Measurements from ENCODE around the gene PFKFB4.

PFKFB4 gene

GRCh38 chr3:48584836-48585235 lies 28.2 kb upstream of the PFKFB4 start:
- DNase-seq (ENCODE audit: low read depth in 2 of 2) = no peak

GRCh38 chr3:48581621-48582481 lies 25.2 kb upstream of the PFKFB4 start:
- DNase-seq (ENCODE audit: low read depth in 2 of 2) = no peak

GRCh38 chr3:48576647-48577046 lies 20.0 kb upstream of the PFKFB4 start:
- no peak for DNase-seq (ENCODE audit: low read depth in 2 of 2)

GRCh38 chr3:48575366-48575765 lies 18.8 kb upstream of the PFKFB4 start:
- DNase-seq (ENCODE audit: low read depth in 2 of 2) = no peak

GRCh38 chr3:48573973-48574585 lies 17.5 kb upstream of the PFKFB4 start:
- no peak for DNase-seq (ENCODE audit: low read depth in 2 of 2)

GRCh38 chr3:48572517-48572916 lies 15.9 kb upstream of the PFKFB4 start:
- no peak for DNase-seq (ENCODE audit: low read depth in 2 of 2)

GRCh38 chr3:48571938-48572337 lies 15.3 kb upstream of the PFKFB4 start:
- no peak for DNase-seq (ENCODE audit: low read depth in 2 of 2)

- no peak for DNase-seq (ENCODE audit: low read depth in 2 of 2)
Observed at GRCh38 chr3:48569808-48570450, 13.3 kb upstream of the PFKFB4 start.

GRCh38 chr3:48569400-48569799 lies 12.8 kb upstream of the PFKFB4 start:
- DNase-seq (ENCODE audit: low read depth in 2 of 2) = no peak

GRCh38 chr3:48568476-48568875 lies 11.9 kb upstream of the PFKFB4 start:
- DNase-seq (ENCODE audit: low read depth in 2 of 2) = no peak

- no peak for DNase-seq (ENCODE audit: low read depth in 2 of 2)
Observed at GRCh38 chr3:48567500-48567899, 10.9 kb upstream of the PFKFB4 start.

GRCh38 chr3:48567090-48567489 lies 10.5 kb upstream of the PFKFB4 start:
- no peak for DNase-seq (ENCODE audit: low read depth in 2 of 2)

- DNase-seq (ENCODE audit: low read depth in 2 of 2) = no peak
Observed at GRCh38 chr3:48566401-48566760, 9.8 kb upstream of the PFKFB4 start.

GRCh38 chr3:48565591-48566400 lies 9.2 kb upstream of the PFKFB4 start:
- DNase-seq (ENCODE audit: low read depth in 2 of 2) = no peak

- no peak for DNase-seq (ENCODE audit: low read depth in 2 of 2)
Observed at GRCh38 chr3:48565186-48565585, 8.6 kb upstream of the PFKFB4 start.

GRCh38 chr3:48564667-48565066 lies 8.1 kb upstream of the PFKFB4 start:
- no peak for DNase-seq (ENCODE audit: low read depth in 2 of 2)

- no peak for DNase-seq (ENCODE audit: low read depth in 2 of 2)
Observed at GRCh38 chr3:48564022-48564421, 7.4 kb upstream of the PFKFB4 start.

GRCh38 chr3:48563382-48563918 lies 6.8 kb upstream of the PFKFB4 start, which contains the start of gene UCN2:
Gene UCN2, minus strand, starts transcription at chr3:48563781. Its CDS starts 657 bp downstream, at chr3:48563124.
- no peak for DNase-seq (ENCODE audit: low read depth in 2 of 2)

GRCh38 chr3:48562367-48563095 lies 5.9 kb upstream of the PFKFB4 start:
- DNase-seq (ENCODE audit: low read depth in 2 of 2) = no peak

GRCh38 chr3:48561045-48561736 lies 4.6 kb upstream of the PFKFB4 start:
- no peak for DNase-seq (ENCODE audit: low read depth in 2 of 2)
